Trophoblast cell (in vitro differentiated cells and primary cell): Measurements from ENCODE around the gene ZNF224.
A peak's percentile ranks its signal among the peaks of the same experiment; 100 is the strongest.

Experiments used
- DNase-seq, 2 donors: peaks; one replicate each; pipeline ENCODE4 v3.0.0-alpha.2; 2016
- H2AFZ ChIP-seq: 2 replicates; pipeline ENCODE4 v1.6.1; 2013; ENCODE audit warnings: low read length, moderate library complexity, mild to moderate bottlenecking; ENCODE audit not compliant: insufficient read depth, poor library complexity
- H2AK5ac ChIP-seq: 2 replicates; pipeline ENCODE4 v1.6.1; 2013; ENCODE audit warnings: mild to moderate bottlenecking, low read length
- H2BK120ac ChIP-seq: 2 replicates; pipeline ENCODE4 v1.6.1; 2013; ENCODE audit warnings: low read length, mild to moderate bottlenecking, moderate library complexity; ENCODE audit not compliant: insufficient read depth, poor library complexity
- H2BK12ac ChIP-seq: 2 replicates; pipeline ENCODE4 v1.6.1; 2013; ENCODE audit warnings: mild to moderate bottlenecking, low read length, moderate library complexity
- H2BK5ac ChIP-seq: 2 replicates; pipeline ENCODE4 v1.6.1; 2013; ENCODE audit warnings: low read length, low read depth, moderate library complexity, mild to moderate bottlenecking; ENCODE audit not compliant: poor library complexity
- H3K14ac ChIP-seq: 2 replicates; pipeline ENCODE4 v1.6.1; 2013; ENCODE audit warnings: mild to moderate bottlenecking, low read length
- H3K18ac ChIP-seq: 2 replicates; pipeline ENCODE4 v1.6.1; 2013; ENCODE audit warnings: mild to moderate bottlenecking, low read length
- H3K23ac ChIP-seq: 2 replicates; pipeline ENCODE4 v1.6.1; 2013; ENCODE audit warnings: low read length
- H3K27ac ChIP-seq: 2 replicates; pipeline ENCODE4 v1.5.1; 2013; ENCODE audit warnings: low read depth, mild to moderate bottlenecking, inconsistent platforms, low read length, moderate library complexity
- H3K27me3 ChIP-seq: 2 replicates; pipeline ENCODE4 v1.6.1; 2013; ENCODE audit warnings: inconsistent platforms, mild to moderate bottlenecking, low read length, moderate library complexity; ENCODE audit not compliant: insufficient read depth
- H3K36me3 ChIP-seq, 2 experiments: 1 replicate in 1 of 2; 2 replicates in 1 of 2; pipeline ENCODE4 v1.6.1; 2013; ENCODE audit warnings: low read length in 2 of 2, mild to moderate bottlenecking in 2 of 2, moderate library complexity in 1 of 2; ENCODE audit not compliant: insufficient read depth in 2 of 2, control insufficient read depth in 1 of 2
- H3K4ac ChIP-seq: 2 replicates; pipeline ENCODE4 v1.6.1; 2013; ENCODE audit warnings: low read depth, mild to moderate bottlenecking, low read length, moderate library complexity
- H3K4me1 ChIP-seq, 2 experiments: 1 replicate in 1 of 2; 2 replicates in 1 of 2; pipeline ENCODE4 v1.6.1; 2013; ENCODE audit warnings: low read length in 2 of 2, mild to moderate bottlenecking in 2 of 2, moderate library complexity in 1 of 2; ENCODE audit not compliant: insufficient read depth in 2 of 2, control insufficient read depth in 1 of 2
- H3K4me2 ChIP-seq: 2 replicates; pipeline ENCODE4 v1.6.1; 2013; ENCODE audit warnings: inconsistent platforms, mild to moderate bottlenecking, low read length, moderate library complexity
- H3K4me3 ChIP-seq: 2 replicates; pipeline ENCODE4 v1.5.1; 2013; ENCODE audit warnings: mild to moderate bottlenecking, low read depth, low read length, inconsistent platforms
- H3K79me1 ChIP-seq: one replicate; pipeline ENCODE4 v1.6.1; 2013; ENCODE audit warnings: low read length
- H3K79me2 ChIP-seq: 2 replicates; pipeline ENCODE4 v1.6.1; 2013; ENCODE audit warnings: low read length, mild to moderate bottlenecking; ENCODE audit not compliant: control insufficient read depth, insufficient read depth, poor library complexity
- H3K9ac ChIP-seq: 2 replicates; pipeline ENCODE4 v1.6.1; 2013; ENCODE audit warnings: mild to moderate bottlenecking, low read length
- H3K9me3 ChIP-seq: 2 replicates; pipeline ENCODE4 v1.6.1; 2013; ENCODE audit warnings: low read depth, mild to moderate bottlenecking, control low read depth, inconsistent platforms, low read length; ENCODE audit not compliant: insufficient read depth
- H4K12ac ChIP-seq: 2 replicates; pipeline ENCODE4 v1.6.1; 2013; ENCODE audit warnings: low read depth, mild to moderate bottlenecking, low read length, moderate library complexity
- H4K8ac ChIP-seq: 2 replicates; pipeline ENCODE4 v1.6.1; 2013; ENCODE audit warnings: low read depth, mild to moderate bottlenecking, low read length, moderate library complexity
- H4K91ac ChIP-seq: one replicate; pipeline ENCODE4 v1.6.1; 2013; ENCODE audit warnings: low read depth, mild to moderate bottlenecking, low read length, moderate library complexity
- WGBS: extraction: QIAGEN DNeasy Blood & Tissue Kit; methylation state at CpG from one replicate; pipeline ENCODE4 v1.1.7; 2013; ENCODE audit warnings: missing lambda C conversion rate; ENCODE audit not compliant: insufficient read length, insufficient coverage; ENCODE audit errors: extremely low coverage; 5-methylcytosine and 5-hydroxymethylcytosine counted together

The ZNF224 gene

GRCh38 chr19:44092108-44092507 is 2.1 kb upstream of the ZNF224 start:
- Histone ChIP-seq H3K36me3 (no peaks in the 10 kb centered on the region), H3K4ac (no peak overlapping the region), H3K4me3 (no peak overlapping the region), H3K4me1 (no peaks in the 10 kb centered on the region), H2BK120ac (no peak overlapping the region), H3K9me3 (no peaks in the 10 kb centered on the region), H4K91ac (no peak overlapping the region), H4K8ac (no peak overlapping the region), H3K4me2 (no peak overlapping the region), H2AK5ac (no peak overlapping the region), H3K18ac (no peak overlapping the region), H3K23ac (peak overlapping the region; percentile 96), H3K79me1 (no peaks in the 10 kb centered on the region), H3K9ac (no peak overlapping the region), H3K14ac (no peak overlapping the region), H2BK12ac (no peak overlapping the region), H3K27ac (no peak overlapping the region), H2BK5ac (no peak overlapping the region), H4K12ac (no peak overlapping the region), H3K79me2 (peaks cover 5% of the 10 kb centered on the region), H3K27me3 (no peaks in the 10 kb centered on the region), H2AFZ (no peak overlapping the region)
- no peak for DNase-seq
- WGBS: no CpG with 5 or more reads among the region's 4 CpGs

- Histone ChIP-seq H3K14ac (no peak overlapping the region), H4K8ac (no peak overlapping the region), H2BK120ac (no peak overlapping the region), H3K4me2 (no peak overlapping the region), H3K9ac (no peak overlapping the region), H3K36me3 (peaks cover 8 to 28% of the 10 kb centered on the region in 2 experiments), H3K27me3 (no peaks in the 10 kb centered on the region), H2BK12ac (no peak overlapping the region), H3K79me2 (no peaks in the 10 kb centered on the region), H3K23ac (no peak overlapping the region), H3K4me1 (no peaks in the 10 kb centered on the region), H4K12ac (no peak overlapping the region), H3K79me1 (no peaks in the 10 kb centered on the region), H3K18ac (no peak overlapping the region), H4K91ac (no peak overlapping the region), H3K9me3 (peaks cover 3% of the 10 kb centered on the region), H3K4ac (no peak overlapping the region), H3K27ac (no peak overlapping the region), H2AK5ac (no peak overlapping the region), H2AFZ (no peak overlapping the region), H2BK5ac (no peak overlapping the region), H3K4me3 (no peak overlapping the region)
- DNase-seq: no peak
- no CpG with 5 or more reads among the region's 3 CpGs for WGBS
Observed at GRCh38 chr19:44107751-44108150, 13.6 kb downstream of the ZNF224 start.

- Histone ChIP-seq H3K23ac (no peak overlapping the region), H2AK5ac (no peak overlapping the region), H3K18ac (no peak overlapping the region), H3K14ac (no peak overlapping the region), H3K4ac (no peak overlapping the region), H2AFZ (no peak overlapping the region), H3K79me2 (peaks cover 2% of the 10 kb centered on the region), H3K4me3 (no peak overlapping the region), H2BK12ac (no peak overlapping the region), H4K8ac (no peak overlapping the region), H3K36me3 (peaks cover 5 to 23% of the 10 kb centered on the region in 2 experiments), H3K79me1 (peaks cover 3% of the 10 kb centered on the region), H2BK5ac (no peak overlapping the region), H3K4me1 (peaks cover 0 to 2% of the 10 kb centered on the region in 2 experiments), H4K12ac (no peak overlapping the region), H3K27ac (no peak overlapping the region), H3K27me3 (no peaks in the 10 kb centered on the region), H3K4me2 (no peak overlapping the region), H2BK120ac (no peak overlapping the region), H3K9me3 (peaks cover 3% of the 10 kb centered on the region), H4K91ac (no peak overlapping the region), H3K9ac (no peak overlapping the region)
- DNase-seq: no peak
Observed at GRCh38 chr19:44109458-44109857, 15.3 kb downstream of the ZNF224 start.

GRCh38 chr19:44111910-44112463 is 17.8 kb downstream of the ZNF224 start:
- Histone ChIP-seq H3K9me3 (peaks cover 3% of the 10 kb centered on the region), H3K4me2 (peak overlapping the region; percentile 74), H3K14ac (no peak overlapping the region), H3K18ac (no peak overlapping the region), H4K91ac (no peak overlapping the region), H3K79me2 (peaks cover 2% of the 10 kb centered on the region), H2AK5ac (no peak overlapping the region), H3K4me1 (peaks cover 0 to 2% of the 10 kb centered on the region in 2 experiments), H2BK5ac (no peak overlapping the region), H3K4ac (no peak overlapping the region), H4K8ac (no peak overlapping the region), H2BK12ac (no peak overlapping the region), H2BK120ac (no peak overlapping the region), H3K23ac (no peak overlapping the region), H3K4me3 (no peak overlapping the region), H2AFZ (no peak overlapping the region), H4K12ac (no peak overlapping the region), H3K27me3 (no peaks in the 10 kb centered on the region), H3K27ac (peak overlapping the region; percentile 27), H3K36me3 (peaks cover 4 to 16% of the 10 kb centered on the region in 2 experiments), H3K79me1 (peaks cover 3% of the 10 kb centered on the region), H3K9ac (no peak overlapping the region)
- WGBS: no CpG with 5 or more reads among the region's 17 CpGs
- DNase-seq: peak in 1 of 2 donors; percentile 8
